Hepatocyte (in vitro differentiated cells): ENCODE measurements around the gene INTS3.

Source experiments
- EZH2 ChIP-seq: fragments of 200-600 bp; sonication (generic); IDR thresholded peaks from 2 replicates; pipeline ENCODE4 v1.6.1; 2016; ENCODE audit warnings: antibody characterized with exemption, mild to moderate bottlenecking, borderline replicate concordance
- EZH2phosphoT487 ChIP-seq: fragments of 200-600 bp; sonication (generic); IDR thresholded peaks from one replicate; pipeline ENCODE4 v1.6.1; 2018; ENCODE audit warnings: antibody characterized with exemption, mild to moderate bottlenecking, low read depth, moderate library complexity; ENCODE audit not compliant: unreplicated experiment, severe bottlenecking
- TF ChIP-seq, protein P1 (sequence below): fragments of 200-600 bp; sonication (generic); IDR thresholded peaks from 2 replicates; pipeline ENCODE4 v1.5.1; 2016; ENCODE audit warnings: antibody characterized with exemption, mild to moderate bottlenecking; ENCODE audit not compliant: poor library complexity

DNA sequence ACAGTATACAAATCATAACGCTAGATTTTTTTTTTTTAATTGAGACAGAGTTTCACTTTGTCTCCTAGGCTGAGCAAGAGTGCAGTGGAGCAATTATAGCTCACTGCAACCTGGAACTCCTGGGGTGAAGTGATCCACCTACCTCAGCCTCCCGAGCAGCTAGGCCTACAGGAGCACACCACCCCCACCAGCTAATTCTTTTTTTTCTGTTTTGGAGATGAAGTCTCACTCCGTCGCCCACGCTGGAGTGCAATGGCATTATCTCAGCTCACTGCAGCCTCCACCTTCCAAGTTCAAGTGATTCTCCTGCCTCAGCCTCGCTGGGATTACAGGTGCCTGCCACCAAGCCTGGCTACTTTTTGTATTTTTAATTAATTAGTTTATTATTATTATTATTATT is 28.1 kb upstream of the INTS3 start:
- TF ChIP-seq, protein P1, sequence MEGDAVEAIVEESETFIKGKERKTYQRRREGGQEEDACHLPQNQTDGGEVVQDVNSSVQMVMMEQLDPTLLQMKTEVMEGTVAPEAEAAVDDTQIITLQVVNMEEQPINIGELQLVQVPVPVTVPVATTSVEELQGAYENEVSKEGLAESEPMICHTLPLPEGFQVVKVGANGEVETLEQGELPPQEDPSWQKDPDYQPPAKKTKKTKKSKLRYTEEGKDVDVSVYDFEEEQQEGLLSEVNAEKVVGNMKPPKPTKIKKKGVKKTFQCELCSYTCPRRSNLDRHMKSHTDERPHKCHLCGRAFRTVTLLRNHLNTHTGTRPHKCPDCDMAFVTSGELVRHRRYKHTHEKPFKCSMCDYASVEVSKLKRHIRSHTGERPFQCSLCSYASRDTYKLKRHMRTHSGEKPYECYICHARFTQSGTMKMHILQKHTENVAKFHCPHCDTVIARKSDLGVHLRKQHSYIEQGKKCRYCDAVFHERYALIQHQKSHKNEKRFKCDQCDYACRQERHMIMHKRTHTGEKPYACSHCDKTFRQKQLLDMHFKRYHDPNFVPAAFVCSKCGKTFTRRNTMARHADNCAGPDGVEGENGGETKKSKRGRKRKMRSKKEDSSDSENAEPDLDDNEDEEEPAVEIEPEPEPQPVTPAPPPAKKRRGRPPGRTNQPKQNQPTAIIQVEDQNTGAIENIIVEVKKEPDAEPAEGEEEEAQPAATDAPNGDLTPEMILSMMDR = no peak
- TF ChIP-seq EZH2 = no peak
- no peak for TF ChIP-seq EZH2phosphoT487
